Endothelial cell of umbilical vein (primary cell): ENCODE results near the gene STAC2. TPM values are rescaled to one million over a fixed set of nuclear protein-coding genes. Genes with fewer than 3 reads are reported as not detected.

Experiments used
- BruUV-seq: library from RNA; stranded (reverse); fragments of 400-500 nt; replicated peaks from 2 replicates; lab custom pipeline; 2021; lab: Mats Ljungman, UMichigan
- CTCF ChIA-PET: fragments of 300-600, 350-600 bp; sonication (Branson Sonifier 250); formaldehyde crosslinking; loops from one replicate; lab custom pipeline; 2021; ENCODE audit warnings: antibody characterized with exemption, inconsistent platforms; lab: Charles Lee
- POLR2A ChIA-PET: fragments of 300-600, 350-600 bp; sonication (Branson Sonifier 250); formaldehyde crosslinking; loops from one replicate; lab custom pipeline; 2021; ENCODE audit warnings: antibody characterized with exemption, inconsistent platforms; lab: Charles Lee
- DNase-seq: peaks from one replicate; pipeline ENCODE4 v3.0.0-alpha.2; 2011; ENCODE audit warnings: low read depth, low spot score
- FAIRE-seq: peaks from 2 replicates; lab custom pipeline; 2011; peaks lifted over from hg19 to GRCh38; lab: Jason Lieb, UNC
- H2AFZ ChIP-seq: 2 replicates; pipeline ENCODE4 v1.6.0; 2012; ENCODE audit warnings: low read depth, low read length, control low read depth, inconsistent platforms
- H3K27ac ChIP-seq: 2 replicates; pipeline ENCODE4 v1.5.1; 2011; ENCODE audit warnings: low read depth, mild to moderate bottlenecking, control low read depth, low read length, moderate library complexity; ENCODE audit not compliant: insufficient read depth
- H3K27me3 ChIP-seq, 2 experiments: 2 replicates each; pipeline versions ENCODE4 v1.6.0 to v1.6.1; 2011; ENCODE audit warnings: low read length in 2 of 2, mixed read lengths in 1 of 2; ENCODE audit not compliant: control insufficient read depth in 2 of 2, insufficient read depth in 2 of 2
- H3K36me3 ChIP-seq, 2 experiments: 2 replicates in 1 of 2; 3 replicates in 1 of 2; pipeline ENCODE4 v1.5.1; 2011; ENCODE audit warnings: low read length in 2 of 2, mild to moderate bottlenecking in 1 of 2, moderate library complexity in 1 of 2; ENCODE audit not compliant: control insufficient read depth in 2 of 2, insufficient read depth in 2 of 2; ENCODE audit errors: extremely low read depth in 1 of 2
- H3K4me1 ChIP-seq: 3 replicates; pipeline ENCODE4 v1.5.1; 2011; ENCODE audit warnings: mild to moderate bottlenecking, low read length; ENCODE audit not compliant: control insufficient read depth, insufficient read depth; ENCODE audit errors: extremely low read depth
- H3K4me2 ChIP-seq: 2 replicates; pipeline ENCODE4 v1.6.1; 2011; ENCODE audit warnings: low read length, control low read depth, mixed read lengths; ENCODE audit not compliant: insufficient read depth
- H3K4me3 ChIP-seq, 3 experiments: fragments of 200-600 bp in 1 of 3; sonication (generic), shearing (Covaris generic) in 1 of 3; replicated peaks in 1 of 3; 2 replicates each; pipeline ENCODE4 v1.5.1; 2011 to 2016; ENCODE audit warnings: control low read depth in 3 of 3, low read length in 3 of 3, mild to moderate bottlenecking in 2 of 3, inconsistent platforms in 1 of 3, low read depth in 1 of 3, moderate library complexity in 1 of 3; ENCODE audit not compliant: insufficient read depth in 1 of 3
- H3K79me2 ChIP-seq: 2 replicates; pipeline ENCODE4 v1.6.0; 2012; ENCODE audit warnings: low read length, inconsistent platforms; ENCODE audit not compliant: control insufficient read depth, insufficient read depth
- H3K9ac ChIP-seq: replicated peaks from 2 replicates; pipeline ENCODE3; 2011; ENCODE audit warnings: low read length, control low read depth; ENCODE audit not compliant: insufficient read depth; ENCODE audit errors: extremely low read depth
- H3K9me1 ChIP-seq: replicated peaks from 3 replicates; pipeline ENCODE4 v1.6.0; 2011; ENCODE audit warnings: mild to moderate bottlenecking, low read length; ENCODE audit not compliant: control insufficient read depth, insufficient read depth; ENCODE audit errors: extremely low read depth
- H3K9me3 ChIP-seq: replicated peaks from 2 replicates; pipeline ENCODE4 v1.5.1; 2012; ENCODE audit warnings: low read length, inconsistent platforms; ENCODE audit not compliant: control insufficient read depth, insufficient read depth
- H4K20me1 ChIP-seq: replicated peaks from 2 replicates; pipeline ENCODE3; 2011; ENCODE audit warnings: mild to moderate bottlenecking, low read length; ENCODE audit not compliant: control insufficient read depth, insufficient read depth; ENCODE audit errors: extremely low read depth
- EZH2 ChIP-seq: IDR thresholded peaks from 2 replicates; pipeline ENCODE4 v1.6.1; 2012; ENCODE audit warnings: borderline replicate concordance, low read depth, mild to moderate bottlenecking, moderate library complexity, low read length, inconsistent platforms; ENCODE audit not compliant: severe bottlenecking
- FOS ChIP-seq: IDR thresholded peaks from 2 replicates; pipeline ENCODE4 v1.6.1; 2011; ENCODE audit warnings: mild to moderate bottlenecking, low read length, moderate library complexity, borderline replicate concordance; ENCODE audit not compliant: insufficient read depth
- GATA2 ChIP-seq: IDR thresholded peaks from 2 replicates; pipeline ENCODE4 v1.7.0; 2011; ENCODE audit warnings: low read depth, mild to moderate bottlenecking, moderate library complexity, mixed read lengths, low read length; ENCODE audit not compliant: insufficient read length, insufficient read depth
- JUN ChIP-seq: IDR thresholded peaks from 2 replicates; pipeline ENCODE4 v1.6.1; 2011; ENCODE audit warnings: borderline replicate concordance, low read depth; ENCODE audit not compliant: insufficient read length, insufficient read depth
- MAX ChIP-seq: IDR thresholded peaks from 2 replicates; pipeline ENCODE4 v1.6.1; 2011; ENCODE audit not compliant: insufficient read depth, insufficient read length
- MYC ChIP-seq: IDR thresholded peaks from one replicate; pipeline ENCODE4 v1.6.1; 2011; ENCODE audit warnings: mild to moderate bottlenecking, low read depth, low read length
- POLR2A ChIP-seq: IDR thresholded peaks from 2 replicates; pipeline ENCODE4 v1.6.1; 2012; ENCODE audit warnings: low read depth, mild to moderate bottlenecking, control low read depth, low read length
- POLR2AphosphoS5 ChIP-seq: IDR thresholded peaks from 2 replicates; pipeline ENCODE4 v1.6.1; 2012; ENCODE audit warnings: low read depth, mild to moderate bottlenecking, control low read depth, low read length, moderate library complexity; ENCODE audit not compliant: insufficient read depth
- dilution Hi-C: fragments of 300-500 bp; cut with MboI; formaldehyde crosslinking; loops from one replicate; pipeline ENCODE4 v1.15.0; 2019; ENCODE audit warnings: low sequenced_read_pairs; ENCODE audit not compliant: extremely low pct_ligation_motif_present
- intact Hi-C: fragments of 100-400 bp; cut with micrococcal nuclease; formaldehyde crosslinking; loops from one replicate; pipeline ENCODE4 v1.10.0; 2022
- polyA plus RNA-seq, 4 experiments: library from polyadenylated mRNA; depleted of rRNA in 3 of 4; stranded (reverse) in 3 of 4; unstranded in 1 of 4; fragments of >200 nt; gene quantifications; 2 replicates each; pipeline versions ENCODE4 v1.2.1 to v1.2.3, GENCODE V29; 2011 to 2012; ENCODE audit warnings: missing spikeins in 1 of 4
- total RNA-seq: library from RNA; stranded (reverse); gene quantifications from 2 replicates; pipeline ENCODE4 v1.2.3, GENCODE V29; 2021
- TF ChIP-seq, protein P1 (sequence below), 2 donors: IDR thresholded peaks; 1 replicate in 1 of 2; 2 replicates in 1 of 2; pipeline ENCODE4 v1.5.1; 2011; ENCODE audit warnings: low read length in 2 of 2, mild to moderate bottlenecking in 2 of 2, moderate library complexity in 2 of 2, control low read depth in 1 of 2, inconsistent platforms in 1 of 2, low read depth in 1 of 2; ENCODE audit not compliant: insufficient read depth in 1 of 2; ENCODE audit errors: extremely low read depth in 1 of 2

The STAC2 gene
- total and polyA plus RNA-seq, 2 donors (not counting 3 experiments of a cell fraction or from before 2014, with no cell fraction given): not detected

DNA sequence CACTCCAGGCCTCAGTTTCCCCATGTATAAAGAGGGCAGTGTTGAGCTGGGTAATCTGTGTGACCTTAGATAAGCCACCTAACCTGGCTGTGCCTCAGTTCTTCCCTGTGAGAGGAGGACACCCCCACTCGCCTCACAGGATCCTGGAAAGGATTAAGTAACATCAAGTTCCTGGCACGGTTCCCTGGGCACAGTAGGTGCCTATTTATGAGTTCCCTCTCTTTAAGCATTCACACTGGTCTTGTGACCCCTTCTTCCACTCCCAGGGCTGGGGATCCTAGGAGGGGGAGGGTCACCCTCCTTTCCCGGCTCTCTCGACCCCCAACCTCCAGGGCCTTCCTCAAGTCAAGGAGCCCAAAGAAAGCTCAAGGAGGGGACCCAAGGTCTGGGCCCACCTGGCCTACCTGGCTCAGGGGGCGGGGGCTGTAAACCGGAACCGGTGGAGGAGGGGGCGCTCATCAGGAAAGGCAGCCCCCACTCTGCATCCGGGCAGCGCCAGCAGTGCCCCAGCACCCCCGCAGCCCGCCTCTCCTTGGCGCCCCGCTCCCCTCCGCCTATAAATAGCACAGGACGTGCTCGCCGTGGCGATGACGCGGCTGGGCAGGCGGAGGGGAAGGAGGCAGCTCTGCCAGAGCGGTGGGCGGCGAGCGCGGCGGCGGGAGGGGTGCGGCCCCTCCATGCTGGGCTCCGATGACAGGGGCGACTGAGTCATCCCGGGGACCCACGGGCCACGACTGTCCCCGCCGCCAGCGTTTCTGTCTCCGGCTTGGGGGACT, 16.2 kb downstream of the STAC2 start:
- Histone ChIP-seq H3K9ac (no peak overlapping the region), H3K4me1 (peaks cover 5% of the 10 kb centered on the region), H3K79me2 (no peaks in the 10 kb centered on the region), H3K9me1 (no peaks in the 10 kb centered on the region), H3K9me3 (no peaks in the 10 kb centered on the region), H3K27ac (no peak overlapping the region), H4K20me1 (no peaks in the 10 kb centered on the region), H3K4me2 (peak overlapping the region; percentile 45), H2AFZ (peak overlapping the region; percentile 72), H3K27me3 (peaks cover 0 to 2% of the 10 kb centered on the region in 2 experiments), H3K36me3 (peaks cover 0 to 7% of the 10 kb centered on the region in 2 experiments), H3K4me3 (peak overlapping the region in 2 of 3 experiments; percentile 7 to 27)
- ChIA-PET POLR2A (interaction anchor here (1.1 kb wide), 1 partner anchor 9 kb away, joined by 7 read pairs; the partner anchor contains the start of gene RPL19), CTCF (interaction anchor here (0.9 to 9.6 kb wide), 5 partner anchors 8 to 45 kb away, joined by 3 to 420 read pairs (median 6); no protein-coding TSS in a partner anchor)
- no peak for TF ChIP-seq JUN
- TF ChIP-seq MAX: no peak
- no peak for TF ChIP-seq GATA2
- TF ChIP-seq EZH2: no peak
- intact Hi-C loops: no loop called here
- dilution Hi-C loops: no loop called here
- no TSS peak for BruUV-seq
- no peak for FAIRE-seq
- peak; percentile 29 for DNase-seq

- no peaks in the 10 kb centered on the region for H3K9me1 ChIP-seq
- no peak overlapping the region for H2AFZ ChIP-seq
- dilution Hi-C loops (no loop called here), intact Hi-C loops (no loop called here)
- H3K9me3 ChIP-seq: no peaks in the 10 kb centered on the region
- H3K4me3 ChIP-seq: no peak overlapping the region
- DNase-seq: no peak
- POLR2A ChIA-PET: interaction anchor here (1.1 kb wide), 1 partner anchor 9 kb away, joined by 7 read pairs; the partner anchor contains the start of gene RPL19
- peaks cover 0 to 2% of the 10 kb centered on the region in 2 experiments for H3K27me3 ChIP-seq
- no peaks in the 10 kb centered on the region for H3K79me2 ChIP-seq
- H4K20me1 ChIP-seq: no peaks in the 10 kb centered on the region
- CTCF ChIA-PET: interaction anchor here (1.1 to 9.6 kb wide), 4 partner anchors 9 to 44 kb away, joined by 3 to 420 read pairs (median 59); no protein-coding TSS in a partner anchor
- H3K9ac ChIP-seq: no peak overlapping the region
- H3K27ac ChIP-seq: no peak overlapping the region
- H3K4me2 ChIP-seq: no peak overlapping the region
- BruUV-seq: no TSS peak
- peaks cover 4 to 13% of the 10 kb centered on the region in 2 experiments for H3K36me3 ChIP-seq
- TF ChIP-seq POLR2AphosphoS5 (no peak), GATA2 (no peak), FOS (no peak), JUN (no peak), MYC (no peak), POLR2A (no peak), EZH2 (no peak), MAX (no peak)
- TF ChIP-seq, protein P1, sequence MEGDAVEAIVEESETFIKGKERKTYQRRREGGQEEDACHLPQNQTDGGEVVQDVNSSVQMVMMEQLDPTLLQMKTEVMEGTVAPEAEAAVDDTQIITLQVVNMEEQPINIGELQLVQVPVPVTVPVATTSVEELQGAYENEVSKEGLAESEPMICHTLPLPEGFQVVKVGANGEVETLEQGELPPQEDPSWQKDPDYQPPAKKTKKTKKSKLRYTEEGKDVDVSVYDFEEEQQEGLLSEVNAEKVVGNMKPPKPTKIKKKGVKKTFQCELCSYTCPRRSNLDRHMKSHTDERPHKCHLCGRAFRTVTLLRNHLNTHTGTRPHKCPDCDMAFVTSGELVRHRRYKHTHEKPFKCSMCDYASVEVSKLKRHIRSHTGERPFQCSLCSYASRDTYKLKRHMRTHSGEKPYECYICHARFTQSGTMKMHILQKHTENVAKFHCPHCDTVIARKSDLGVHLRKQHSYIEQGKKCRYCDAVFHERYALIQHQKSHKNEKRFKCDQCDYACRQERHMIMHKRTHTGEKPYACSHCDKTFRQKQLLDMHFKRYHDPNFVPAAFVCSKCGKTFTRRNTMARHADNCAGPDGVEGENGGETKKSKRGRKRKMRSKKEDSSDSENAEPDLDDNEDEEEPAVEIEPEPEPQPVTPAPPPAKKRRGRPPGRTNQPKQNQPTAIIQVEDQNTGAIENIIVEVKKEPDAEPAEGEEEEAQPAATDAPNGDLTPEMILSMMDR (IDR thresholded peaks at IDR 0.05; ENCODE audit: extremely low read depth in 1 of 2, insufficient read depth in 1 of 2, low read depth in 1 of 2, low read length in 2 of 2): no peak
- no peak for FAIRE-seq
- H3K4me1 ChIP-seq: peaks cover 5% of the 10 kb centered on the region
Measured at GRCh38 chr17:39208893-39209292, 16.9 kb downstream of the STAC2 start.
